SIG-M5 treated with dmso at 0.1 percent for 504 hours (cell line): ENCODE measurements around the gene ACOX3.

ENCODE experiments used
- DNase-seq: peaks from one replicate; lab custom pipeline; 2025; ENCODE audit not compliant: unreplicated experiment; lab: John Stamatoyannopoulos, UW

Gene ACOX3

GRCh38 chr4:8326206-8326605 is 114.3 kb downstream of the ACOX3 start:
- no peak for DNase-seq

- DNase-seq = no peak
Measured at GRCh38 chr4:8325291-8325973, 115.1 kb downstream of the ACOX3 start.

GRCh38 chr4:8324640-8325239 is 115.8 kb downstream of the ACOX3 start:
- no peak for DNase-seq

GRCh38 chr4:8323947-8324555 is 116.5 kb downstream of the ACOX3 start:
- no peak for DNase-seq

- no peak for DNase-seq
Measured at GRCh38 chr4:8322794-8323704, 117.5 kb downstream of the ACOX3 start.

- DNase-seq = no peak
Measured at GRCh38 chr4:8321771-8322170, 118.8 kb downstream of the ACOX3 start.

GRCh38 chr4:8321220-8321619 is 119.3 kb downstream of the ACOX3 start:
- no peak for DNase-seq

GRCh38 chr4:8320386-8320750 is 120.2 kb downstream of the ACOX3 start:
- no peak for DNase-seq

- peak; percentile 6 for DNase-seq
Measured at GRCh38 chr4:8319731-8320385, 120.7 kb downstream of the ACOX3 start.

- no peak for DNase-seq
Measured at GRCh38 chr4:8319061-8319460, 121.5 kb downstream of the ACOX3 start.

- DNase-seq = no peak
Measured at GRCh38 chr4:8318509-8318908, 122.0 kb downstream of the ACOX3 start.

GRCh38 chr4:8317474-8317873 is 123.0 kb downstream of the ACOX3 start:
- DNase-seq = no peak

GRCh38 chr4:8316911-8317351 is 123.6 kb downstream of the ACOX3 start:
- no peak for DNase-seq
